GM18505 (cell line): Measurements from ENCODE around the gene H1-8.

Source experiments
- ATAC-seq: cut with Tn5 transposase; IDR thresholded peaks from one replicate; pipeline ENCODE4 v1.9.1; 2021; ENCODE audit not compliant: unreplicated experiment
- POLR2A ChIP-seq: IDR thresholded peaks from 4 replicates; pipeline ENCODE4 v1.6.1; 2011; ENCODE audit warnings: borderline replicate concordance; ENCODE audit not compliant: insufficient read depth, insufficient read length; ENCODE audit errors: extremely low read depth

Gene H1-8

GRCh38 chr3:129595544-129596193, 52.7 kb downstream of the H1-8 start:
- ATAC-seq = no peak

GRCh38 chr3:129596194-129597086, 53.5 kb downstream of the H1-8 start:
- TF ChIP-seq POLR2A = no peak
- ATAC-seq = no peak

More at GRCh38 chr3:129595544-129596193, 52.7 kb downstream of the H1-8 start:
- TF ChIP-seq POLR2A = no peak

DNA sequence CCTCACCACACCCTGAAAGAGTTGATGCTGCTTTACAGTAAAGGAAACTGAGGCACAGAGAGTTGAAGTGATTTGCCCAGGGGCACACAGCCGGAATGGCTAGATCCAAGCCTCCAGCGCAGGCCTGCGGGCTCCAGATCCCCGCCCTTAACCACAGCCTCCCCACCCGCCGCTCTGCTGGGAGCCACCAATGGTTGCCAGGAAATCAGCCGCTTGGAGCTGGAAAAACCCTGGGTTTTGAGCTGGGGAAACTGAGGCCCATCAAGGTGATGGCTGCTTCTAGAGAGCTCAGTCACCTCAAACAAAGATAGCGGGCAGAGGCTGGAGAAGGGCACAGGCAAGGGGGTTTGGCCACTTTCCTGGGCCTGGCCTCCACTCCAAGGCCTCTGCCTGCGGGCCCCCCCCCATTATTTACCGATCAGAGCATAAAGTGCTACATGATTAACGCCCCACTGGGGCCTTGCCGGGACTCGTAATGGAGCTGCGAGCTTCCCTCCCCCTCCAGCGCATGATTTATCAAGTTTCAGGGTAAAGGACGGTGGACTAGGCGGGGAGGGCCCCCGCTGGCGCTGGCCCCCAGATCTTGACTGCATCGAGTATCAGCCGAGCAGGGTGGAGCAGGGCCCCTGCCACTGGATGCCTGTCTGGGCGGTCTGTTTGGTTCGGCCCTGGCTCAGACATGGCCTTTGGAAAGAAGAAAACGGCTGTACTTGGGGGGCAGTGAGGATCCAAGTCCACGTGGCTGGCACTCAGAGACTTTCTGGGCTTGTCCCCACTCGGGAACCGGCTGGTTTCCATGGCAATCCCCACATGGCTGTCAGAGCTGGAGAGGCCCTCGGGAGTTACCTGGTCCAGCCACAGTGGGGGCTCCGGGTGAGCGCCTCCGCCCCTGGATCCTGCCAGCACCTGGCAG, 54.4 kb downstream of the H1-8 start:
- no peak for ATAC-seq
- TF ChIP-seq POLR2A = no peak

DNA sequence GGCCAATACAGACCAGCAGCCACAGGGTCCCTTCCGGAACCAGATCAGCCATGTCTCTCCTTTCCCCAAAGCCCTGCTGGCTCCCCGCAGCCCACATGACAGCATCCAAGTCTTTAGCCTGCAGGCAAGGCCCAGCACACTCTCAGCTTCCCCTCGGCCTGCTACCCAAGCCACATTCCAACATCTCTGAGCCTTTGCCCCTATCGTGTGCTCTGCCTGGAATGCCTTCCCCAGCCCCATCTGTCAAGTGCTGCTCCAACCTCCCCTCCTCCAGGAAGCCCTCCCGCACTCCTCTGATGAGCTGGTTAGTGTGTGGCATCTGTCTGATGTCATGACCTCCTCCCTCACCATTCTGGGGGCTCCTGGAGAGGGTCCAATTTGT, 55.0 kb downstream of the H1-8 start:
- no peak for ATAC-seq
- no peak for TF ChIP-seq POLR2A

- no peak for ATAC-seq
Observed at GRCh38 chr3:129598484-129598883, 55.5 kb downstream of the H1-8 start.

DNA sequence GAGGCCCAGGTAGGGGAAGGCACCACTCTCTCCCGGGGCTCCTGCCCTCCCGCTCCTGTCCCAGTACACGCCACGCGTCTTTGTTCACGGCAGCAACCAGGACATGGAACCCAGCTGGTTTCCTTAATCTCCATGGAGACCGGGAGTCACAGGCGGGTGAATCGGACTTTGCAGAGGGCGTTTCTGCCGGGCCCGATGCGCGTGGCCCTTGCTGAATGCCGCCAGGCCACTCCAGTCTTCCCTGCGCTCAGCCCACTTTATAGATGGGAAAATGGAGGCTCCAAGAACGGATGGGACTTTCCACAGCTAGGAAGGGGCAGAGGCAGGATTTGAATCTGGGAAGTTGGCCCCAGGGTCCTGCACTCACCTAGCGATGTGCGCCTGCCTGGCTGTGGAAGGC, 56.1 kb downstream of the H1-8 start:
- ATAC-seq = no peak
- TF ChIP-seq POLR2A = no peak

More at GRCh38 chr3:129598484-129598883, 55.5 kb downstream of the H1-8 start:
- no peak for TF ChIP-seq POLR2A

GRCh38 chr3:129599607-129600006, 56.6 kb downstream of the H1-8 start:
- TF ChIP-seq POLR2A = no peak
- ATAC-seq = no peak

DNA sequence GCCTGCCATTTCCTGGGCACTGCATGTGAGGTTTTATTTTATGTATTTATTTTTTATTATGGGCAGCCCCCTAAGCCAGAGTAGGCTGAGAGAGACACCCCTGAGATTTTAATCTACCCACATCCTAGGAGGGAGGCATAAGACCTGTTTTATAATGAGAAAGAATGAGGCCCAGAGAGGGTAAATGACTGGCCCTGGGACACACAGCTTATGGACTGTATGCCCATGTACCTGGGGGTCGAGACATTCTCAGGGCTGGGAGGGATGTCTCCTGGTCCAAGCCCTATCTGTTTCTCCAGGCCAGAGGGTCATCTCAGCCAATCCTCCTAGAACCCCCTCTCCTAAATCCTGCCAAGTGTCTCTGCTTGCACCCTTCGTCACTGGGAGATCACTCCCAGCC, 57.4 kb downstream of the H1-8 start:
- ATAC-seq = no peak
- no peak for TF ChIP-seq POLR2A
